Breast epithelium (tissue), 4 donors: ENCODE measurements around the gene MYO18B. TPM values are rescaled to one million over a fixed set of nuclear protein-coding genes. Genes with fewer than 3 reads are reported as not detected.

Experiments
- DNase-seq, 2 donors: peaks; one replicate each; pipeline ENCODE4 v3.0.0-alpha.2; 2019; ENCODE audit warnings: low spot score in 2 of 2
- H3K27ac ChIP-seq, 2 donors: fragments of 200-600 bp; sonication (generic) in 1 of 2; one replicate each; pipeline ENCODE4 v1.5.1; 2016 to 2019; ENCODE audit warnings: mild to moderate bottlenecking in 1 of 2
- H3K27me3 ChIP-seq, 2 donors: fragments of 200-600 bp; sonication (generic) in 1 of 2; one replicate each; pipeline versions ENCODE4 v1.5.1 to v1.6.0; 2017 to 2019; ENCODE audit warnings: control low read depth in 1 of 2, mild to moderate bottlenecking in 1 of 2
- H3K36me3 ChIP-seq: fragments of 200-600 bp; one replicate; pipeline ENCODE4 v1.5.1; 2019
- H3K4me1 ChIP-seq, 2 donors: fragments of 200-600 bp; sonication (generic); one replicate each; pipeline ENCODE4 v1.5.1; 2016 to 2019; ENCODE audit warnings: control low read depth in 1 of 2
- H3K4me3 ChIP-seq, 3 donors: fragments of 200-600 bp; sonication (generic); 1 replicate in 2 of 3; 2 replicates in 1 of 3; pipeline ENCODE4 v1.5.1; 2016 to 2019; ENCODE audit warnings: mild to moderate bottlenecking in 3 of 3, moderate library complexity in 2 of 3
- H3K9me3 ChIP-seq, 2 donors: fragments of 200-600 bp; sonication (generic) in 1 of 2; one replicate each; pipeline ENCODE4 v1.5.1; 2016 to 2019; ENCODE audit warnings: control low read depth in 1 of 2
- POLR2A ChIP-seq: fragments of 450-650 bp; IDR thresholded peaks from one replicate; pipeline ENCODE4 v1.6.1; 2016; ENCODE audit warnings: antibody characterized with exemption, mild to moderate bottlenecking, moderate library complexity
- POLR2AphosphoS5 ChIP-seq, 3 donors: sonication (generic); formaldehyde crosslinking; IDR thresholded peaks; one replicate each; pipeline ENCODE4 v1.6.1; 2017; ENCODE audit warnings: antibody characterized with exemption in 3 of 3
- intact Hi-C: fragments of 100-400 bp; cut with DNase I; formaldehyde crosslinking; loops from one replicate; pipeline ENCODE4 v1.15.1; 2023; ENCODE audit warnings: low total_unique reads
- total RNA-seq, 3 donors: library from RNA; depleted of rRNA; stranded (reverse); fragments of >200 nt; gene quantifications; one replicate each; pipeline ENCODE4 v1.1.0, GENCODE V29; 2016
- TF ChIP-seq, protein P1 (sequence below), 3 donors: fragments of 450-650 bp; IDR thresholded peaks; one replicate each; pipeline ENCODE4 v1.5.1; 2016 to 2017; ENCODE audit warnings: antibody characterized with exemption in 3 of 3, mild to moderate bottlenecking in 3 of 3, moderate library complexity in 3 of 3

Gene MYO18B
- total RNA-seq, 3 donors from 2014 or later: under 0.01 to 0.16 (median 0.15) TPM

DNA sequence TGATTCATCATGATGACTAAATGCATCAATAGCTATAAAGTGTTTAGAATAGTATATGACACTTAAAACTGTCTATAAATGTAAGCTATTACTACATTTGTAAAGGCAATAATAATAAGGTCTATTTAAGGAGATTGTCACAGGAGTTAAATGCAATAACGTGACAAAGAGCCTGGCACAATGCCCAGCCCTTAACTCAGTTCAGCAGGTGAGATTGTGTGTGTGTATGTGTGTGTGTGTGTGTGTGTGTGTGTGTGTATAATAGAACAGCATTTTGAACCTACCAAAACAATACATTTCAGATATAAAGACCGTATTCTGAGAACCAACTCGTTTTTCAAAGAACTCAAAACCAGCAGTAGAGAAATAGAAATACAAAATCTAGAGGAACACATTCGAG lies 177.5 kb downstream of the MYO18B start:
- H3K27me3 ChIP-seq: peaks cover 0 to 39% of the 10 kb centered on the region in 2 donors
- H3K4me3 ChIP-seq: no peak overlapping the region
- intact Hi-C loops: no loop called here
- TF ChIP-seq, protein P1, sequence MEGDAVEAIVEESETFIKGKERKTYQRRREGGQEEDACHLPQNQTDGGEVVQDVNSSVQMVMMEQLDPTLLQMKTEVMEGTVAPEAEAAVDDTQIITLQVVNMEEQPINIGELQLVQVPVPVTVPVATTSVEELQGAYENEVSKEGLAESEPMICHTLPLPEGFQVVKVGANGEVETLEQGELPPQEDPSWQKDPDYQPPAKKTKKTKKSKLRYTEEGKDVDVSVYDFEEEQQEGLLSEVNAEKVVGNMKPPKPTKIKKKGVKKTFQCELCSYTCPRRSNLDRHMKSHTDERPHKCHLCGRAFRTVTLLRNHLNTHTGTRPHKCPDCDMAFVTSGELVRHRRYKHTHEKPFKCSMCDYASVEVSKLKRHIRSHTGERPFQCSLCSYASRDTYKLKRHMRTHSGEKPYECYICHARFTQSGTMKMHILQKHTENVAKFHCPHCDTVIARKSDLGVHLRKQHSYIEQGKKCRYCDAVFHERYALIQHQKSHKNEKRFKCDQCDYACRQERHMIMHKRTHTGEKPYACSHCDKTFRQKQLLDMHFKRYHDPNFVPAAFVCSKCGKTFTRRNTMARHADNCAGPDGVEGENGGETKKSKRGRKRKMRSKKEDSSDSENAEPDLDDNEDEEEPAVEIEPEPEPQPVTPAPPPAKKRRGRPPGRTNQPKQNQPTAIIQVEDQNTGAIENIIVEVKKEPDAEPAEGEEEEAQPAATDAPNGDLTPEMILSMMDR (IDR thresholded peaks at IDR 0.05): no peak
- TF ChIP-seq POLR2A: no peak
- no peak for TF ChIP-seq POLR2AphosphoS5 (IDR thresholded peaks at IDR 0.05)
- no peak for DNase-seq
- H3K36me3 ChIP-seq: no peaks in the 10 kb centered on the region
- H3K4me1 ChIP-seq: no peaks in the 10 kb centered on the region
- H3K9me3 ChIP-seq: no peaks in the 10 kb centered on the region
- no peak overlapping the region for H3K27ac ChIP-seq

DNA sequence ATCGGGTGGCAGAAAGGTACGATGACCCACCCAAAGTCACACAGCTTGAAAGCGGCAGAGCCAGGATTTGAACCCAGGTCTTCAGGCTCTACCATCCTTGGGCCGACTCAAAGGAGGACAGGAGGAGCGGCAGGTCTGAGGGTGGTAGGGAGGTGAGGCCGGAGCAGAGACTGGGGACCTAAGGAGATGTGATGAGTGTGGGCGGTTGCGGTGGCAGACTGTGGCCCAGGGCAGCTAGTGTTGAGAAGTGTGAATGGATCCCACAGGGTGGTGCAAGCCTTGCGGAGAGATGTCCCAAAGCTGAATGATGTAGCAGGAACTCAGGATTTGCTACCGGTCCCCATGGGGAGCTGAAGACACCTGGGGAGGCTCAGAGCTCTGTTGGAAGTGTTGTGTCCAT lies 180.2 kb downstream of the MYO18B start:
- no peaks in the 10 kb centered on the region for H3K9me3 ChIP-seq
- H3K27ac ChIP-seq: no peak overlapping the region
- intact Hi-C loops: no loop called here
- TF ChIP-seq POLR2A (no peak), POLR2AphosphoS5 (IDR thresholded peaks at IDR 0.05) (no peak)
- TF ChIP-seq, protein P1 (IDR thresholded peaks at IDR 0.05): no peak
- no peak overlapping the region for H3K4me3 ChIP-seq
- peaks cover 0 to 50% of the 10 kb centered on the region in 2 donors for H3K27me3 ChIP-seq
- DNase-seq: no peak
- H3K36me3 ChIP-seq: no peaks in the 10 kb centered on the region
- no peaks in the 10 kb centered on the region for H3K4me1 ChIP-seq

DNA sequence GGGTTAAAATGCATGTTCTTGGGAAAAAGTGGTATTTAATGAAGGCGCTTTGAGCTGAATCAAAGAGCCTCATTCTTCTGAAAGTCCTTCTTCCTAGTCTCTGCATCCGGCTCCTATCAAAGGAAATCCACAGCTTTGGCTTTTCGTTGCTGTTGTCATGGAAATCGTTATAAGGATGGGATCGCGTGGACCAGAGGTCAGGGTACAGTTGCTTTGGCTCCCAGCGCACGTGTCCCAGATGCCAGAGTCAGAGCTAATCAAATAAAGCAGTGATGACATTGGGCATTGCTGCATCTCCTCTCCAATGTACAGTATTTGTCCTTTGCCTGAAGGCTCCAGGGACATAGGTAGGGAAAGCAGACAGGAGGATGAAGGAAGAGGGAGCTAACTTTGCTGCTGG lies 181.9 kb downstream of the MYO18B start:
- intact Hi-C loops: no loop called here
- TF ChIP-seq POLR2AphosphoS5 (IDR thresholded peaks at IDR 0.05) (no peak), POLR2A (no peak)
- TF ChIP-seq, protein P1 (IDR thresholded peaks at IDR 0.05): no peak
- Histone ChIP-seq H3K4me3 (no peak overlapping the region), H3K4me1 (no peaks in the 10 kb centered on the region), H3K27me3 (peaks cover 0 to 52% of the 10 kb centered on the region in 2 donors), H3K36me3 (no peaks in the 10 kb centered on the region), H3K27ac (no peak overlapping the region), H3K9me3 (no peaks in the 10 kb centered on the region)
- DNase-seq: no peak

DNA sequence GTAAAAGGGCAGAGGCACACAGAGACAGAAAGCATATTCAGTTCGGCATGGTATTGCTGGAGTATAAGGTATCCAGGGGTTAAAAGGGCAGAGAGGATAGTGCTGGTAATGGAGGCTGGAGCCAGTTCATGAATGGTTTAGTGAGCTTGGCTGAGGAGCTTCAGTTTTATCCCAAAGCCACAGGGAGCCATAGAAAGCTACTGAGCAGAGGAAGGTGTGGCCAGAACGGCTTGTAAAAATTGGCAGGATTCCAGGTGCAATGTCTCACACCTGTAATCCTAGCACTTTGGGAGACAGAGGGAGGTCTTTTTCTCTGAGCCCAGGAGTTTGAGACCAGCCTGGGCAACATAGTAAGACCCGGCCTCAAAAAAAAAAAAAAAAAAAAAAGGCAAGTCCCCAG lies 186.1 kb downstream of the MYO18B start:
- no peak overlapping the region for H3K4me3 ChIP-seq
- no peaks in the 10 kb centered on the region for H3K4me1 ChIP-seq
- no peaks in the 10 kb centered on the region for H3K36me3 ChIP-seq
- peaks cover 0 to 37% of the 10 kb centered on the region in 2 donors for H3K27me3 ChIP-seq
- TF ChIP-seq POLR2A: no peak
- no peak for TF ChIP-seq POLR2AphosphoS5 (IDR thresholded peaks at IDR 0.05)
- TF ChIP-seq, protein P1 (IDR thresholded peaks at IDR 0.05): no peak
- no peak overlapping the region for H3K27ac ChIP-seq
- peaks cover 0 to under 1% of the 10 kb centered on the region in 2 donors for H3K9me3 ChIP-seq
- DNase-seq: no peak
- intact Hi-C loops: no loop called here

DNA sequence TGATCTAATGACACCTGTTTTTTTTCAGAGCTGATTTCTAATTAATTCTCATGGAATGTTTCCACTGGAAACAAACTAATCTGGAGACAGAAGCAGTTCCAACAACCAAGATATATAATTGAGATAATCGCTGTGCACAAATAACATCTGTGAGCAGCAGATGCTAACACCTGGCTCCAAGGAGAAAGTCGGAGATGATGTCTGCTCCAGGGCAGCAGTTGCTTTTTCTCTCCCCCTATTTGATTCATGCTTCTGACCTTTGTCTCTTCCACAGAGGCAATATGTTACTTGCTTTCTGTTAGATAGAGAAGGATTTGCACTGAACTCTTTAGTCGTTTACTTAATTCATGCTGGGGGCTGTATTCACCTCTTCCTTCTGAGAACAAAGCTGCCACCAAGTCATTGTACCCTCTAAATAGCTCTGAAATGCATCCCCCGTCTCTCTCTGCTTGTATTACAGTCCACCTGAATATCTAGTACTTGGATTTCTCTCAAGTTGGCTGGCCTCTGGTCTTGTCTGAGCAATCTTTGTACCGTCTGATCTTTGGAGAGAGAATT lies 187.4 kb downstream of the MYO18B start:
- intact Hi-C loops: no loop called here
- TF ChIP-seq, protein P1 (IDR thresholded peaks at IDR 0.05): no peak
- TF ChIP-seq POLR2AphosphoS5 (IDR thresholded peaks at IDR 0.05) (no peak), POLR2A (no peak)

More for the DNA sequence above, 187.4 kb downstream of the MYO18B start:
- Histone ChIP-seq H3K27me3 (peaks cover 0 to 26% of the 10 kb centered on the region in 2 donors), H3K27ac (no peak overlapping the region), H3K9me3 (peaks cover 0 to 11% of the 10 kb centered on the region in 2 donors), H3K4me1 (no peaks in the 10 kb centered on the region), H3K4me3 (no peak overlapping the region), H3K36me3 (no peaks in the 10 kb centered on the region)
- no peak for DNase-seq
